Measurements from ENCODE around the gene TMEM80. TPM values are rescaled to one million over a fixed set of nuclear protein-coding genes. Genes with fewer than 3 reads are reported as not detected.

Gene TMEM80
- total and polyA plus RNA-seq, 2 experiments from 2014 or later = 12.8 to 25.4 TPM

GRCh38 chr11:720017-720641 lies 24.5 kb downstream of the TMEM80 start (continued):
- TF ChIP-seq REST (IDR thresholded peaks at IDR 0.05; ENCODE audit: unreplicated experiment) (no peak), CREB1 (CRISPR knock-in tag; IDR thresholded peaks at IDR 0.05; ENCODE audit: low read depth) (no peak), CTCF (conservative IDR thresholded peaks at IDR 0.05; ENCODE audit: low read depth in 2 of 2) (no peak)

- TF ChIP-seq CREB1 (CRISPR knock-in tag; IDR thresholded peaks at IDR 0.05; ENCODE audit: low read depth) (no peak), POLR2AphosphoS5 (IDR thresholded peaks at IDR 0.05; ENCODE audit: low read depth) (peak; percentile 67)
- DNase-seq (ENCODE audit: low spot score) (peak; percentile 91), ATAC-seq (peak; percentile 74)
- Histone ChIP-seq H2AFZ (peak overlapping the region; percentile 87; the same call in 1 of the 2 replicates), H4K20me1 (replicated peaks; ENCODE audit: insufficient read depth) (no peaks in the 10 kb centered on the region), H3K27me3 (ENCODE audit: insufficient read depth) (no peaks in the 10 kb centered on the region), H3K4me3 (peak overlapping the region; percentile 51), H3K9me2 (ENCODE audit: insufficient read depth) (no peaks in the 10 kb centered on the region), H3K4me1 (ENCODE audit: insufficient read depth) (no peaks in the 10 kb centered on the region; the same call in none of the 2 replicates), H3K79me2 (replicated peaks; ENCODE audit: insufficient read depth) (no peaks in the 10 kb centered on the region), H3K4me2 (peak overlapping the region; percentile 76), H3K27ac (ENCODE audit: low read depth) (no peak overlapping the region), H3K36me3 (ENCODE audit: insufficient read depth) (no peaks in the 10 kb centered on the region), H3F3A (replicated peaks; ENCODE audit: low read depth) (0 out of 2 replicates have a peak, but pooled peaks cover 19% of the 10 kb centered on the region)
- Mint-ChIP-seq H3K36me3 (ENCODE audit: low read depth) (no peaks in the 10 kb centered on the region), H3K27ac (no peak overlapping the region), H3K4me1 (peaks cover 7% of the 10 kb centered on the region; the same call in 2 of the 3 replicates), H3K4me3 (peak overlapping the region; percentile 46; the same call in 2 of the 3 replicates), H3K27me3 (ENCODE audit: insufficient read depth, low read depth, poor library complexity) (peaks cover 12% of the 10 kb centered on the region), H3K9me3 (no peaks in the 10 kb centered on the region; the same call in 2 of the 3 replicates)
Measured at GRCh38 chr11:720642-721246, 25.1 kb downstream of the TMEM80 start.

- no peak for DNase-seq (ENCODE audit: low spot score)
- H3K4me3 ChIP-seq = peak overlapping the region; percentile 51; the same call in 1 of the 2 replicates
- TF ChIP-seq EZH2phosphoT487 (IDR thresholded peaks at IDR 0.05; ENCODE audit: unreplicated experiment) (no peak), NANOG (IDR thresholded peaks at IDR 0.05; ENCODE audit: borderline replicate concordance) (no peak), EZH2 (IDR thresholded peaks at IDR 0.05; ENCODE audit: low read depth, unreplicated experiment) (no peak)
Measured at GRCh38 chr11:721247-721740, 25.7 kb downstream of the TMEM80 start.

More at GRCh38 chr11:721247-721740, 25.7 kb downstream of the TMEM80 start:
- Histone ChIP-seq H3K36me3 (ENCODE audit: insufficient read depth) (no peaks in the 10 kb centered on the region), H3K4me2 (peak overlapping the region; percentile 64; the same call in 1 of the 2 replicates), H3K4me1 (ENCODE audit: insufficient read depth) (no peaks in the 10 kb centered on the region; the same call in none of the 2 replicates), H3K27me3 (ENCODE audit: insufficient read depth) (no peaks in the 10 kb centered on the region), H2AFZ (no peak overlapping the region), H4K20me1 (replicated peaks; ENCODE audit: insufficient read depth) (no peaks in the 10 kb centered on the region), H3K79me2 (replicated peaks; ENCODE audit: insufficient read depth) (no peaks in the 10 kb centered on the region), H3K27ac (ENCODE audit: low read depth) (no peak overlapping the region), H3K9me2 (ENCODE audit: insufficient read depth) (no peaks in the 10 kb centered on the region), H3F3A (replicated peaks; ENCODE audit: low read depth) (0 out of 2 replicates have a peak, but pooled peaks cover 19% of the 10 kb centered on the region)
- Mint-ChIP-seq H3K4me3 (no peak overlapping the region), H3K9me3 (no peaks in the 10 kb centered on the region; the same call in 2 of the 3 replicates), H3K27me3 (ENCODE audit: insufficient read depth, low read depth, poor library complexity) (peaks cover 13% of the 10 kb centered on the region), H3K4me1 (peaks cover 7% of the 10 kb centered on the region; the same call in 2 of the 3 replicates), H3K36me3 (ENCODE audit: low read depth) (no peaks in the 10 kb centered on the region), H3K27ac (no peak overlapping the region)
- no peak for ATAC-seq
